MG63 (cell line): ENCODE results near the gene NAV2. TPM values are rescaled to one million over a fixed set of nuclear protein-coding genes. Genes with fewer than 3 reads are reported as not detected.

Experiments
- DNase-seq: peaks from one replicate; pipeline ENCODE4 v3.0.0-alpha.2; 2020
- H3K27me3 ChIP-seq: fragments of 250-450 bp; sonication (Bioruptor Pico); 2 replicates; pipeline ENCODE4 v1.5.1; 2020; ENCODE audit warnings: mild to moderate bottlenecking, moderate library complexity
- H3K36me3 ChIP-seq: fragments of 250-450 bp; sonication (Bioruptor Pico); 2 replicates; pipeline ENCODE4 v1.5.1; 2020; ENCODE audit warnings: mild to moderate bottlenecking, moderate library complexity
- H3K4me3 ChIP-seq: fragments of 250-450 bp; sonication (Bioruptor Pico); 2 replicates; pipeline ENCODE4 v1.5.1; 2020; ENCODE audit warnings: mild to moderate bottlenecking, moderate library complexity
- H3K9me3 ChIP-seq: fragments of 250-450 bp; sonication (Bioruptor Pico); 2 replicates; pipeline ENCODE4 v1.5.1; 2020; ENCODE audit warnings: mild to moderate bottlenecking, moderate library complexity
- total RNA-seq: library from RNA; depleted of rRNA; stranded (reverse); fragments of >200 nt; shearing (Covaris generic); gene quantifications from 2 replicates; pipeline ENCODE4 v1.2.3, GENCODE V29; 2014; ENCODE audit warnings: low replicate concordance

Gene NAV2
- total RNA-seq, 1 experiment from 2014 or later, result 3.7 TPM

- H3K36me3 ChIP-seq, result peaks cover 50% of the 10 kb centered on the region
- no peaks in the 10 kb centered on the region for H3K9me3 ChIP-seq
- no peaks in the 10 kb centered on the region for H3K27me3 ChIP-seq
- no peak for DNase-seq
- H3K4me3 ChIP-seq, result no peak overlapping the region
Measured at GRCh38 chr11:19777039-19777376, 64.4 kb downstream of the NAV2 start.

DNA sequence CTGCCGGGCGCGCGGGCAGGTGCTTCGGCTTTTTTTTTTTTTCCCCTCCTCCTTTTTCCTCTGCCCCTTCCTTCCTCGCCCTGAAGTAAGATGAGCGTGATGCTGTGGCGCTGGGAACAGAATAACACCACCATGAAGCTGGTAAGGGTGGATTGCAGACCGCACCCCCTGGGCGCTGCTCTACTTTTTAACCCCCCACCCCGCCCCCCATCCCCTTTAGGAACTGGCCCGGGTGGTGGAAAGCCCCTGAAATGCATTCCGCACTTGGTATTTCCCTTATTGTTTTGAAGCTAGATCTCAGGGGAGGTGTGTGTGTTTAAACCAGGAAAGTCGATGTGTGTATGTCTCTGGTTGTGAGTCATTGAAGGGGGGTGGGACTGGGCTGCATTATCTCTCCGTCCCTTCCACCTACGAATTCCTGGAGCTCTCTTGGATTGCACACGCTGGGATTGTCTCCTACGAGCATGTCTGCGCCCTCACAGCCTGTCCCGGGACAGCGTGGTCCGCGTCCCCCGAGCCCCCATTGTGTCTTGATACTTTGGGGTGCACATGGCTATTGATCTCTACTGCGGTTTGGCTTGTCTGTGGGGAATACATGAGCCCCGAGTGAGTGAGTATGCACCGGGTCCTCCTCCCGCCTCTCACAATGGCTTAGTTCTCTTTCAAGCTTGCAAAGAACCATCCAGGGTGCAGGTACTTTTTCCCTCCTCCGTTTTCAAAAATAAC, 64.9 kb downstream of the NAV2 start:
- Histone ChIP-seq H3K4me3 (no peak overlapping the region), H3K9me3 (no peaks in the 10 kb centered on the region), H3K36me3 (peaks cover 51% of the 10 kb centered on the region), H3K27me3 (no peaks in the 10 kb centered on the region)
- DNase-seq, result no peak

GRCh38 chr11:19779740-19780139, 67.1 kb downstream of the NAV2 start:
- Histone ChIP-seq H3K4me3 (no peak overlapping the region), H3K27me3 (no peaks in the 10 kb centered on the region), H3K9me3 (no peaks in the 10 kb centered on the region)

DNA sequence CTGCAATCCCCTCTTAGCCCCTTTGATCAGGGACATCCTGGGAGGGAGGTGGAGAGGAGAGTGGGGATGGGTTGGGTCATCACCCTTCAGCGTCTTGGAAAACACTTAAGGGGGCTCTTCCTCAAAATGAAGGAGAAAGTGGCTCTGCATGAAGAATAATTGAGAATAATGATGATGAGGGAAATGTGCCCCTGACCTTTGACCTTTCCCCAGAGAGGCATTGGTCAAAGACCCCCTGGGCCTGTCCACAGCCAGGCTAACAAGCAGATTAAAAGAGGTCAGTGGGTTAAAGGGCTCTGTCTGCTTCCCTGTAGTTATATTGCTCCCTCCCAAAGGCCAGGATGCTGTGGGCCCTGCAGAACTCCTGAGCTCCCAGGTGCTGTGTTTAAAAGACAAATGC, 68.7 kb downstream of the NAV2 start:
- DNase-seq, result no peak
- no peaks in the 10 kb centered on the region for H3K9me3 ChIP-seq
- H3K27me3 ChIP-seq, result no peaks in the 10 kb centered on the region
- no peak overlapping the region for H3K4me3 ChIP-seq
- peaks cover 34% of the 10 kb centered on the region for H3K36me3 ChIP-seq

More at GRCh38 chr11:19779740-19780139, 67.1 kb downstream of the NAV2 start:
- H3K36me3 ChIP-seq, result peaks cover 35% of the 10 kb centered on the region
- no peak for DNase-seq

DNA sequence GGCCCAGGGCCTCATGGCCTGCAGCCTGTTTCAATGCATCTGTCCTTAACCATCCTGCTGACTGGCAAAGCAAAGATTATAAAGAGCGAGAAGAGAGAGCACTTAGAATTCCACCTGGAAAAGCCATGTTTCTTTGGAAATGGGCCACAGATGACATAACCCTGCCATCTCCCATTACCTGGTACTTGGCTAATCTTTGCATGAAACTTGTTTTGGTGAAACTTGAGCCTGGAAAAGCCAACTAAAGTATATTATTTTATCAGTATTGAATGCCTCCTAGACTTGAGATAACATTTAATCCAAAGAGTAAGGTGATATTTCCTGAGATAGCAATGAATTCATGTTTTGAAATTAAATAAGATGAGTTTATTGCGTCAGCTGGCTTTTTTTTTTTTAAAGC, 72.6 kb downstream of the NAV2 start:
- peaks cover 20% of the 10 kb centered on the region for H3K36me3 ChIP-seq
- no peaks in the 10 kb centered on the region for H3K27me3 ChIP-seq
- H3K9me3 ChIP-seq, result no peaks in the 10 kb centered on the region
- no peak for DNase-seq
- H3K4me3 ChIP-seq, result no peak overlapping the region

DNA sequence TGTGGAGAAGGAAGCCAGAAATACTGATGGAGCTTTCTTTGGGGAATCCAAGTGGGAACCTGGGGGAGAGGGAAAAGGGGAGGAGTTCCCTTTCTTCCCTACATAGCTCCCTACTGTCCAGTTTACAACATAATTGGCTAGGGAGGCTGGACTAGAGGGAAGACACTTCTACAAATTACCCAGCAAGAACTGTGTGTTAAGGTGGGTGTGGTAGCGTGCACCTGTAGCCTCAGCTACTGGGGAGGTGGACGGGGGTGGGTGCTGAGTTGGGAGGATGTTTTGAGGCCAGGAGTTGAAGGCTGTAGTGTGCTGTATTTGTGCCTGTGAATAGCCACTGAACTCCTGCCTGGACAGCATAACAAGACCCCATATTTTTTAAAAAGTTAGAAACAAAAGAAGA, 74.0 kb downstream of the NAV2 start:
- no peak overlapping the region for H3K4me3 ChIP-seq
- peaks cover 33% of the 10 kb centered on the region for H3K36me3 ChIP-seq
- no peaks in the 10 kb centered on the region for H3K27me3 ChIP-seq
- H3K9me3 ChIP-seq, result no peaks in the 10 kb centered on the region
- DNase-seq, result no peak

DNA sequence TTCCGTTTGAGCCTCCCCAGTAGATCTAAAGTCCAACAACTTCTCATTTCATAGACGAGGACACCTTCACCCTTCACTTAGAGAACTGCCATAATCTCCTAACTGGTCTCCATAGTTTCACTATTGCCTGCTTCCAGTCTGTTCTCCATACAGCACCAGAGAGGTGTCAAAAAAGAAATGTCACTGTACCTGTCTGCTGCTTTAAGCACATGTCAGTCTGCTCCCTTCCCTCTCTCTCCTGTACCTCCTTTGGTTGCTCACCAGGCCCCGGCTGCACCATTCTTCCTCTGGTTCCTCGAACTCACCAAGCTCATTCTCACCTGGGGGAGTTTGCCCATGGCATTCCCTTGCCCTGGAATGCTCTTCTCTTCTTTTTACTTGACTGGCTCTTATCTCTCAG, 75.8 kb downstream of the NAV2 start:
- no peaks in the 10 kb centered on the region for H3K27me3 ChIP-seq
- no peak for DNase-seq
- H3K9me3 ChIP-seq, result no peaks in the 10 kb centered on the region
- H3K4me3 ChIP-seq, result no peak overlapping the region
- H3K36me3 ChIP-seq, result peaks cover 34% of the 10 kb centered on the region

DNA sequence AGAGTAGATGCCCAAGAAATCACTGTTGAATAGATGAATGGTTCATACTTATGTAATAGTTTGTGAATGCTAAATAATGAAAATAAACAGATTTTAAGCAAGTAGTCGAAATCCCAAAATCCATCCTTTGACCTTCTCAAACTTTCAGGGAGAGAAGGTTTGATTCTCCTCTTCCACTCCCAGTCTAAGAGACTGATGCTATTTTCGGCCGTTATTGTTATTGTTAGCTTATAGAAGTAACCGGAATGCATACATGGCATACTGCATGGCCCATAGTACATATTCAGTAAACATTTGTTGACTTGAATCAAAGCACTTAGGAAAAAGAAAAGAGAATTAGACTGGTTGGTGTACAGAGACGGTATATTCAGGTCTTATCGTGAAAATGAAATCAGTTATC, 76.6 kb downstream of the NAV2 start:
- Histone ChIP-seq H3K9me3 (no peaks in the 10 kb centered on the region), H3K4me3 (no peak overlapping the region), H3K36me3 (peaks cover 42% of the 10 kb centered on the region), H3K27me3 (no peaks in the 10 kb centered on the region)
- DNase-seq, result no peak

DNA sequence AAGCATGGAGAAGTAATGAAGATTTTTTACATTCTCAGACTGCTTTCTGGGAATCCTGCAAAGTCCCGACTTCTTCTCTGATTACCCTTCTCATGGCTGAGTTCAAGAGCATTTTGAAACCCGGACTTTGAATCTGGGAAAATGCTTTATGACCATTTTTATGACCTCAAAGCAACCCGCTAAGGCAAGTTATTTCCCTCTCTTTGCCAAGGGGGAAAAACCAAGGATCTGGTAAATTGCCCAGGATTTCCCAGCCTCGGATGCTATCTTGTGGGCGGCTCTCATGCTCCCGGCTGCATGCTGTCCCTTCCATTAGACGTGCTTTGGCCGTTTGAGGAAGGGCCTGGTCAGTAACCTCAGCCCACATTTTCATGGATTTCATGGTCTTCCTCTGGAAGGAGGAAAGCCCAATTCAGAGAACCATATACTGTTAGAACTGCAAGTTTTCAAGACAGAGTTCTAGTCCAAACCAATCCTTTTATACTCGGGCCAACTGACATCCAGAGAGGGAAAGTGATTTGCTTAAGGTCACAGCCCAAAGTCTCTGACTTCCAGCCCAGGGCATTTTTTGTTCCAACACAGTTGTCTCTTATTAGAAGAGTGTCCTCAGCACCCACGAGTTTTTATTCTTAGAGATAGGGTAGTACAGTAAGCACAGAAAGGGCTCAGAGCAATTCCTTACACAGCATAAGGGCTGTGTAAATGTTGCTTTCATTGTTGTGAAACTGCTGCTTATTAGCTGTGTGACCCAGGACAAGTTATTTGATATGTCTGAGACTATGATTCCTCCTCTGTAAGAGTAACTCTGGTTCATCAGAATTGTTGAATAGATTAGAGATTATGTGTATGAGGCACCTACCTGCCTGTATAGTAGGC, 77.4 kb downstream of the NAV2 start:
- Histone ChIP-seq H3K27me3 (no peaks in the 10 kb centered on the region), H3K4me3 (no peak overlapping the region), H3K36me3 (peaks cover 43% of the 10 kb centered on the region), H3K9me3 (no peaks in the 10 kb centered on the region)
- no peak for DNase-seq

- H3K4me3 ChIP-seq, result no peak overlapping the region
- no peaks in the 10 kb centered on the region for H3K9me3 ChIP-seq
- no peaks in the 10 kb centered on the region for H3K27me3 ChIP-seq
- H3K36me3 ChIP-seq, result peaks cover 38% of the 10 kb centered on the region
- DNase-seq, result no peak
Measured at GRCh38 chr11:19790831-19791552, 78.4 kb downstream of the NAV2 start.

DNA sequence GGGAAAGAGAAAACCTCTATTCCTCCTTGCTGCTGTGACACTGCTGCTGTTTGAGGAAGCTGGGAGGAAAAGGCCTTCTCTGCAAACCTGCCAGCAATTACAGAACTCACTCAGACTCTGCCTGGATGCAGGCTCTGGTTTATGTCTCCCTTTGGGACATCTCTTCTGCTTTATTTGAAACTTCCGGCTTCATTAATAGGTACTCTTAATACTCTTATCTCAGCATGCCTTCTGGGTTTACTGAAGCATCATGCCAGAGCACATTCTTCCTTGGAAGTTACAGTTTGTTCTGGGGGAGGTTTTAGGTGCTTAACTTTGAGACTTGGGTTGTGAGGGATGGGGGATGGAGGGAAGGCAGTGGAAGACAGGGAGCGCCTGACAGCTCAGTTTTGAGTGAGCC, 79.9 kb downstream of the NAV2 start:
- no peak overlapping the region for H3K4me3 ChIP-seq
- peaks cover 38% of the 10 kb centered on the region for H3K36me3 ChIP-seq
- no peaks in the 10 kb centered on the region for H3K9me3 ChIP-seq
- no peaks in the 10 kb centered on the region for H3K27me3 ChIP-seq
- DNase-seq, result no peak

DNA sequence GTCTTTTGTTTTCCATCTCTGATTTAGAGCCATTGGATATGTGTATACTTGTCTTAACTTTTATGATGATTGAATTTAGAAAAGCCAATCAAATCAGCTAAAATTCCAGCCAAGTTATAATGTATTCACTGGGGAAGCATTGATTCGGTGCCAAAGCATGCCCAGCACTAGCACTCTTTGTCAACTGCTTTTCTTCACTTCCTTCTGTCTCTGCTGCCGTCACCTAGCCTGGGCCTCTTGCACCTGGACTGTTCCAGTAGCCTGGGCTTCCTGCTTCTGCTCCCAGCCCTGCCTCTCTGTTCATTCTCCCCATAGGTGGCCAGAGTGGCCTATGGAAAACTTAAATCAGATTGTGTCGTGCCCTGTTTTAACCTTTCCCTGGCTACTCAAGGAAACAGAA, 80.7 kb downstream of the NAV2 start:
- DNase-seq, result no peak
- Histone ChIP-seq H3K4me3 (no peak overlapping the region), H3K9me3 (no peaks in the 10 kb centered on the region), H3K36me3 (peaks cover 45% of the 10 kb centered on the region), H3K27me3 (no peaks in the 10 kb centered on the region)

- Histone ChIP-seq H3K27me3 (no peaks in the 10 kb centered on the region), H3K4me3 (no peak overlapping the region), H3K36me3 (peaks cover 53% of the 10 kb centered on the region), H3K9me3 (no peaks in the 10 kb centered on the region)
- DNase-seq, result no peak
Measured at GRCh38 chr11:19794161-19794560, 81.5 kb downstream of the NAV2 start.

- Histone ChIP-seq H3K36me3 (peaks cover 58% of the 10 kb centered on the region), H3K9me3 (no peaks in the 10 kb centered on the region), H3K4me3 (no peak overlapping the region), H3K27me3 (no peaks in the 10 kb centered on the region)
- DNase-seq, result no peak
Measured at GRCh38 chr11:19795082-19795481, 82.4 kb downstream of the NAV2 start.

GRCh38 chr11:19800162-19800561, 87.5 kb downstream of the NAV2 start:
- DNase-seq, result no peak
- Histone ChIP-seq H3K4me3 (no peak overlapping the region), H3K36me3 (peaks cover 47% of the 10 kb centered on the region), H3K27me3 (no peaks in the 10 kb centered on the region), H3K9me3 (no peaks in the 10 kb centered on the region)

DNA sequence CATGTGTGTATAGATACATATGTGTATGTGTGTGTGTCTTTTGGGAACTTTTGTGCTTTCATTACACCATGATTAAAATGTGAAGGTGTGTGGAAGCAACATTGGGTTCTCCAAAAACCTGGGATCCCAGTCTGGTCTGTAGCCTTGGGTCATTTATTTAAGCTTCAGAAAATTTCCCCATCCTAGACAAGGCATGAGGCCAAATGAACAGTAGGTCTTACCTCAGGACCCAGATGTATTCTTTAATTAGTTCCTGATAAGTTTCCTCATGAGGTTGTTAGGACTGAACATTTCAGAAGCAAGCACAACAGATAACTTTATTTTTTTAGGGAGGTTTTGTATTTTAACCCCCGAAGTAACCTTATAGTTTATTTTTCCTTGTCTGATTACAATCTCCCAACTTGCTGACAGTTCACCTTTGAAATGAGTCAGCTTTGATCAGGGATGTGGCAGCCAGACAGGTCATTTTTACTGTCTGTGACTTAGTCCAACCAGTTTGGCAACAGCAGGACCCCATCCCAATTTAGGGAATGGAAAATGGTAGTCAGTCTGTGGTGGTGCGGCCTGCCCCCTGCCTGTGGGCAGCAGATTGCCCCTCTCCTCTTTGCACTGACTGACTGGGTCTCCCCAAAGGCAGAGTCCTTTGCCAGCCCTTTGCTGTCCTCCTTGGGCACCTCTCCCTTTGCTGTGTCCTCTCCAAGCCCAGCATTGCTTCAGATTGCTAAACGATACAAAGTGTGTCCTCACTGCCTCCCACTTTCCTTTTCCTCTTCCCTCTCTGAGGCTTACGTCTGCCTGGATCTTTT, 88.3 kb downstream of the NAV2 start:
- peaks cover 55% of the 10 kb centered on the region for H3K36me3 ChIP-seq
- H3K27me3 ChIP-seq, result no peaks in the 10 kb centered on the region
- no peaks in the 10 kb centered on the region for H3K9me3 ChIP-seq
- no peak overlapping the region for H3K4me3 ChIP-seq
- no peak for DNase-seq
